ENCODE measurements around the gene MYO1C.

- TF ChIP-seq POLR2A (IDR thresholded peaks at IDR 0.05) = no peak
- TF ChIP-seq, protein P1, sequence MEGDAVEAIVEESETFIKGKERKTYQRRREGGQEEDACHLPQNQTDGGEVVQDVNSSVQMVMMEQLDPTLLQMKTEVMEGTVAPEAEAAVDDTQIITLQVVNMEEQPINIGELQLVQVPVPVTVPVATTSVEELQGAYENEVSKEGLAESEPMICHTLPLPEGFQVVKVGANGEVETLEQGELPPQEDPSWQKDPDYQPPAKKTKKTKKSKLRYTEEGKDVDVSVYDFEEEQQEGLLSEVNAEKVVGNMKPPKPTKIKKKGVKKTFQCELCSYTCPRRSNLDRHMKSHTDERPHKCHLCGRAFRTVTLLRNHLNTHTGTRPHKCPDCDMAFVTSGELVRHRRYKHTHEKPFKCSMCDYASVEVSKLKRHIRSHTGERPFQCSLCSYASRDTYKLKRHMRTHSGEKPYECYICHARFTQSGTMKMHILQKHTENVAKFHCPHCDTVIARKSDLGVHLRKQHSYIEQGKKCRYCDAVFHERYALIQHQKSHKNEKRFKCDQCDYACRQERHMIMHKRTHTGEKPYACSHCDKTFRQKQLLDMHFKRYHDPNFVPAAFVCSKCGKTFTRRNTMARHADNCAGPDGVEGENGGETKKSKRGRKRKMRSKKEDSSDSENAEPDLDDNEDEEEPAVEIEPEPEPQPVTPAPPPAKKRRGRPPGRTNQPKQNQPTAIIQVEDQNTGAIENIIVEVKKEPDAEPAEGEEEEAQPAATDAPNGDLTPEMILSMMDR (IDR thresholded peaks at IDR 0.05 in 4 of 5, conservative IDR thresholded peaks at IDR 0.05 in 1 of 5) = peak in 2 of 5 experiments; percentile 11 to 17
Measured at GRCh38 chr17:1484676-1485422, 7.6 kb downstream of the MYO1C start.

Data from gastrocnemius medialis (tissue), 4 donors.